Measurements from ENCODE around the gene CAVIN1.

DNA sequence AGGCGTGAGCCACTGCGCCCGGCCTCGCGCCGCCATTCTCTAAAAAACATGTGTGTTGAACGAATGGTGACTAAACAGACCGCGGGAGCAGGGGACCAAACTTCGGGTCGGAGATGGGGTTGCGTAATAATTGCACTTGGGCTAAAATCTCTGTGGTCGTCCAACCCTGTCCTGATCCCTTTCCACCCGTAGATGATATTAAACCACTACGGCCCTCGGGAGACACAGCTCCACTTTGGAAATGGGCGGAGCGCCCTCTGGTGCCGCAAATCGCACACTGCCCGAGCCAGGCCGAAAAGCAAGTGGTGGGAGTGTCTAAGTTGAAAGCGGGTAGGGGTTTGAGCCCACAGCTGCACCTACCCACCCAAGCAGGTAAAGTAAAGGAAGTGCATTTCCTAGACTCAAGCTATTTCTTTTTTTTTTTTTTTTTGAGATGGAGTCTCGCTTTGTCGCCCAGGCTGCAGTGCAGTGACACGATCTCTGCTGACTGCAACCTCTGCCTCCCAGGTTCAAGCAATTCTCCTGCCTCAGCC, 17.0 kb downstream of the CAVIN1 start:
- TF ChIP-seq POLR2AphosphoS5 (IDR thresholded peaks at IDR 0.05; ENCODE audit: low read depth, low read length) (no peak), TAF1 (IDR thresholded peaks at IDR 0.05; ENCODE audit: borderline replicate concordance, insufficient read depth, low read length) (no peak)
- TF ChIP-seq, protein P1, sequence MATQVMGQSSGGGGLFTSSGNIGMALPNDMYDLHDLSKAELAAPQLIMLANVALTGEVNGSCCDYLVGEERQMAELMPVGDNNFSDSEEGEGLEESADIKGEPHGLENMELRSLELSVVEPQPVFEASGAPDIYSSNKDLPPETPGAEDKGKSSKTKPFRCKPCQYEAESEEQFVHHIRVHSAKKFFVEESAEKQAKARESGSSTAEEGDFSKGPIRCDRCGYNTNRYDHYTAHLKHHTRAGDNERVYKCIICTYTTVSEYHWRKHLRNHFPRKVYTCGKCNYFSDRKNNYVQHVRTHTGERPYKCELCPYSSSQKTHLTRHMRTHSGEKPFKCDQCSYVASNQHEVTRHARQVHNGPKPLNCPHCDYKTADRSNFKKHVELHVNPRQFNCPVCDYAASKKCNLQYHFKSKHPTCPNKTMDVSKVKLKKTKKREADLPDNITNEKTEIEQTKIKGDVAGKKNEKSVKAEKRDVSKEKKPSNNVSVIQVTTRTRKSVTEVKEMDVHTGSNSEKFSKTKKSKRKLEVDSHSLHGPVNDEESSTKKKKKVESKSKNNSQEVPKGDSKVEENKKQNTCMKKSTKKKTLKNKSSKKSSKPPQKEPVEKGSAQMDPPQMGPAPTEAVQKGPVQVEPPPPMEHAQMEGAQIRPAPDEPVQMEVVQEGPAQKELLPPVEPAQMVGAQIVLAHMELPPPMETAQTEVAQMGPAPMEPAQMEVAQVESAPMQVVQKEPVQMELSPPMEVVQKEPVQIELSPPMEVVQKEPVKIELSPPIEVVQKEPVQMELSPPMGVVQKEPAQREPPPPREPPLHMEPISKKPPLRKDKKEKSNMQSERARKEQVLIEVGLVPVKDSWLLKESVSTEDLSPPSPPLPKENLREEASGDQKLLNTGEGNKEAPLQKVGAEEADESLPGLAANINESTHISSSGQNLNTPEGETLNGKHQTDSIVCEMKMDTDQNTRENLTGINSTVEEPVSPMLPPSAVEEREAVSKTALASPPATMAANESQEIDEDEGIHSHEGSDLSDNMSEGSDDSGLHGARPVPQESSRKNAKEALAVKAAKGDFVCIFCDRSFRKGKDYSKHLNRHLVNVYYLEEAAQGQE (IDR thresholded peaks at IDR 0.05; ENCODE audit: insufficient read depth in 1 of 2, low read depth in 2 of 2, low read length in 2 of 2): no peak
